ENCODE data around the gene LYRM2.

The LYRM2 gene

DNA sequence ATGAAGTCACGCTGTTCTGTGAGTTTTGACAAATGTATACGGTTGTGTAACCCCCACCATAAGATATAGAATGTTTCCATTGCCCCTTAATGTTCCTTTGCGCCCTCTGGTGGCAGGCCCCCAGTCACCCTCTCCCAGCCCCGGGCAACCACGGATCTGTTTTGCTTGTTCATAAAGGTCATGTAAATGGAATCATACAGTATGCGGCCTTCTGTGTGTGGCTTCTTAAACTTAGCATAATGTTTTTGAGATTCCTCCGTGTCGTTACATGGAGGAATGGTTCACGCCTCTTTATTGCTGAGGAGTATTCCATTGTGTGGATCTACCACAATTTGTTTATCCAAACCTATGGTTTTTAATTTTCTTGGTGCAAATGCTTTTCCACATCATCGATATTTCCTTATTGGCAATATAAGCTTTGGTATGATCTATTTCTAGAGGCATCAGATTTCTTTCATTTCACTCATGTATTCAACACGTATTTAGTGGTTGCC, 28.4 kb downstream of the LYRM2 start:
- no peaks in the 10 kb centered on the region for H3K4me1 ChIP-seq (ENCODE audit: insufficient read depth, insufficient read length)
- peak; percentile 15 for DNase-seq (ENCODE audit: low read depth, low spot score)
- TF ChIP-seq SUZ12 (IDR thresholded peaks at IDR 0.05; ENCODE audit: extremely low read depth, insufficient read depth, insufficient read length) (no peak), YY1 (IDR thresholded peaks at IDR 0.05; ENCODE audit: insufficient read depth, insufficient read length) (no peak), ZNF274 (IDR thresholded peaks at IDR 0.05; ENCODE audit: low read depth, low read length) (no peak)

DNA sequence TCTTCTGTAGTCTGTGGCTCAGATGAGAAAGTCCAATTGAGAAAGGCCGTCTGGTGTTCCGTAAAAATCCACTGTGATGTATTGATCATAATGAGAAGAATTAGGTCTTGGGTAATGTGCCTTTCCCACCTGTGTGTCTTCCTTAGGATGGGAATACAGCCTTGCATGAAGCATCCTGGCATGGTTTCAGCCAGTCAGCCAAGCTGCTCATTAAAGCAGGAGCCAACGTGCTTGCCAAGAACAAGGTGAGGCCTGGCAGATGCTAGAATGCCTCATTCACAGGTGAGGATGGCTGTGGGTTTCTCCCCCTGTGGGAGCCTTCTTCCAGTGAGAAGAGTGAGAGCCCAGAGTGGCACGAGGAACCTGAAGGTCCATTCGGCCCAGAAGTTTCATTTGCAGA, 32.7 kb downstream of the LYRM2 start:
- Histone ChIP-seq H3K4me1 (ENCODE audit: insufficient read depth, insufficient read length) (no peaks in the 10 kb centered on the region), H3K27me3 (ENCODE audit: insufficient read depth, insufficient read length) (no peaks in the 10 kb centered on the region), H3K4me3 (ENCODE audit: insufficient read length, low read depth) (no peak overlapping the region), H3K9me3 (ENCODE audit: insufficient read depth, low read length) (no peaks in the 10 kb centered on the region), H3K36me3 (ENCODE audit: insufficient read depth, insufficient read length, low read length) (peaks cover 4% of the 10 kb centered on the region), H3K9ac (ENCODE audit: insufficient read length, low read depth) (no peak overlapping the region)
- DNase-seq (ENCODE audit: low read depth, low spot score) = no peak
- TF ChIP-seq ZNF274 (IDR thresholded peaks at IDR 0.05; ENCODE audit: low read depth, low read length) (no peak), YY1 (IDR thresholded peaks at IDR 0.05; ENCODE audit: insufficient read depth, insufficient read length) (no peak), SUZ12 (IDR thresholded peaks at IDR 0.05; ENCODE audit: extremely low read depth, insufficient read depth, insufficient read length) (no peak)

More for the DNA sequence above, 28.4 kb downstream of the LYRM2 start:
- Histone ChIP-seq H3K36me3 (ENCODE audit: insufficient read depth, insufficient read length, low read length) (peaks cover 4% of the 10 kb centered on the region), H3K4me3 (ENCODE audit: insufficient read length, low read depth) (no peak overlapping the region), H3K9me3 (ENCODE audit: insufficient read depth, low read length) (no peaks in the 10 kb centered on the region), H3K27me3 (ENCODE audit: insufficient read depth, insufficient read length) (no peaks in the 10 kb centered on the region), H3K9ac (ENCODE audit: insufficient read length, low read depth) (no peak overlapping the region)

GRCh38 chr6:89604653-89605052, 33.9 kb downstream of the LYRM2 start:
- Histone ChIP-seq H3K4me1 (ENCODE audit: insufficient read depth, insufficient read length) (no peaks in the 10 kb centered on the region), H3K9me3 (ENCODE audit: insufficient read depth, low read length) (no peaks in the 10 kb centered on the region), H3K27me3 (ENCODE audit: insufficient read depth, insufficient read length) (no peaks in the 10 kb centered on the region), H3K9ac (ENCODE audit: insufficient read length, low read depth) (no peak overlapping the region), H3K4me3 (ENCODE audit: insufficient read length, low read depth) (no peak overlapping the region), H3K36me3 (ENCODE audit: insufficient read depth, insufficient read length, low read length) (peaks cover 4% of the 10 kb centered on the region)
- no peak for DNase-seq (ENCODE audit: low read depth, low spot score)
- TF ChIP-seq YY1 (IDR thresholded peaks at IDR 0.05; ENCODE audit: insufficient read depth, insufficient read length) (no peak), SUZ12 (IDR thresholded peaks at IDR 0.05; ENCODE audit: extremely low read depth, insufficient read depth, insufficient read length) (no peak)

DNA sequence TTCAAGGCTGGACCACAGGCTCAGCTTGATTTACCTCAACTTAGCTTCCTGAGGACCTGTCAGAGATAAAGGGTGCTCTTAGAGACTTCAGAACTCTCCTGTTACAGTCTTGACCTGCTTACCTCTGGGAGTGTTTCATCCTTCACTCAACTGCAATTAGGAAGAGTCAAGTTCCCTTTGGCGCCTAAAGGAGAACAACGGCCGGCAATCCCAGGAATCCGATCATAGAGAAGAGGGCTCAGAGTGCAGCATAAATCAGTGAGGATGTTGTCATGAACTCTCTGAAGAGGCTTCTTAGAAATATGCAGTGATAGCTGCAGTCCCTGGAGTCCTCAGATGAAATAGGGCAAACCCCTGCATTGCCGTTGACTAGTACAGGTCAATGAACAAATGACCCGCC, 36.4 kb downstream of the LYRM2 start:
- no peaks in the 10 kb centered on the region for H3K9me3 ChIP-seq (ENCODE audit: insufficient read depth, low read length)
- TF ChIP-seq ZNF274 (IDR thresholded peaks at IDR 0.05; ENCODE audit: low read depth, low read length) (no peak), SUZ12 (IDR thresholded peaks at IDR 0.05; ENCODE audit: extremely low read depth, insufficient read depth, insufficient read length) (no peak), YY1 (IDR thresholded peaks at IDR 0.05; ENCODE audit: insufficient read depth, insufficient read length) (no peak)
- no peak overlapping the region for H3K4me3 ChIP-seq (ENCODE audit: insufficient read length, low read depth)
- H3K36me3 ChIP-seq (ENCODE audit: insufficient read depth, insufficient read length, low read length) = peaks cover 4% of the 10 kb centered on the region
- no peak overlapping the region for H3K9ac ChIP-seq (ENCODE audit: insufficient read length, low read depth)
- no peaks in the 10 kb centered on the region for H3K27me3 ChIP-seq (ENCODE audit: insufficient read depth, insufficient read length)
- H3K4me1 ChIP-seq (ENCODE audit: insufficient read depth, insufficient read length) = no peaks in the 10 kb centered on the region
- no peak for DNase-seq (ENCODE audit: low read depth, low spot score)

GRCh38 chr6:89599727-89600126, 38.8 kb downstream of the LYRM2 start:
- H3K36me3 ChIP-seq (ENCODE audit: insufficient read depth, insufficient read length, low read length) = no peaks in the 10 kb centered on the region
- H3K4me1 ChIP-seq (ENCODE audit: insufficient read depth, insufficient read length) = no peaks in the 10 kb centered on the region
- H3K9ac ChIP-seq (ENCODE audit: insufficient read length, low read depth) = no peak overlapping the region
- no peaks in the 10 kb centered on the region for H3K27me3 ChIP-seq (ENCODE audit: insufficient read depth, insufficient read length)
- H3K4me3 ChIP-seq (ENCODE audit: insufficient read length, low read depth) = no peak overlapping the region
- no peaks in the 10 kb centered on the region for H3K9me3 ChIP-seq (ENCODE audit: insufficient read depth, low read length)
- no peak for DNase-seq (ENCODE audit: low read depth, low spot score)
- TF ChIP-seq ZNF274 (IDR thresholded peaks at IDR 0.05; ENCODE audit: low read depth, low read length) (no peak), SUZ12 (IDR thresholded peaks at IDR 0.05; ENCODE audit: extremely low read depth, insufficient read depth, insufficient read length) (no peak), YY1 (IDR thresholded peaks at IDR 0.05; ENCODE audit: insufficient read depth, insufficient read length) (no peak)

GRCh38 chr6:89597988-89598387, 40.6 kb downstream of the LYRM2 start:
- H3K27me3 ChIP-seq (ENCODE audit: insufficient read depth, insufficient read length) = no peaks in the 10 kb centered on the region
- TF ChIP-seq ZNF274 (IDR thresholded peaks at IDR 0.05; ENCODE audit: low read depth, low read length) (no peak), SUZ12 (IDR thresholded peaks at IDR 0.05; ENCODE audit: extremely low read depth, insufficient read depth, insufficient read length) (no peak), YY1 (IDR thresholded peaks at IDR 0.05; ENCODE audit: insufficient read depth, insufficient read length) (no peak)
- H3K4me3 ChIP-seq (ENCODE audit: insufficient read length, low read depth) = no peak overlapping the region
- no peaks in the 10 kb centered on the region for H3K9me3 ChIP-seq (ENCODE audit: insufficient read depth, low read length)
- H3K4me1 ChIP-seq (ENCODE audit: insufficient read depth, insufficient read length) = no peaks in the 10 kb centered on the region
- H3K9ac ChIP-seq (ENCODE audit: insufficient read length, low read depth) = no peak overlapping the region
- no peak for DNase-seq (ENCODE audit: low read depth, low spot score)
- H3K36me3 ChIP-seq (ENCODE audit: insufficient read depth, insufficient read length, low read length) = no peaks in the 10 kb centered on the region

DNA sequence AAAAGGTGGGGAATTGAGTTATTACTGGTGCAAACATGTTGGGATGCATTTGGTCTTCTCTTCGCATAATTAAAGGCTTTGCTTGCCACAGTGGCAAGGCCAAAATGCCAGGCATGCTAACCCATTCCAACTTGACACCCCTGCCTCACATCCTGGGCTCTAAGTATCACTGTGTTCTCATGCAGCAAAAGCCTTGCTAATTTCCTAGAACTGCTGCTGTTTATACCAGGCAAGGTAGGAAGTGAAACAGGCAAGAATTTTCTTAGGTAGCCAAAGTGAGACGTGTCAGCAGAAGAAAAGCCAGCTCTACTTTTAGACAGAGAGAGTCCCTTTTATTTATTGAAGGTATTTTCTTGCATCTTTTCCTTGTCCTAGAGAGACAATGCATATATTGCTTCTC, 41.2 kb downstream of the LYRM2 start:
- H3K4me3 ChIP-seq (ENCODE audit: insufficient read length, low read depth) = no peak overlapping the region
- TF ChIP-seq SUZ12 (IDR thresholded peaks at IDR 0.05; ENCODE audit: extremely low read depth, insufficient read depth, insufficient read length) = no peak
- TF ChIP-seq YY1 (IDR thresholded peaks at IDR 0.05; ENCODE audit: insufficient read depth, insufficient read length) = no peak
- no peak for TF ChIP-seq ZNF274 (IDR thresholded peaks at IDR 0.05; ENCODE audit: low read depth, low read length)
- no peaks in the 10 kb centered on the region for H3K4me1 ChIP-seq (ENCODE audit: insufficient read depth, insufficient read length)
- DNase-seq (ENCODE audit: low read depth, low spot score) = no peak
- H3K9me3 ChIP-seq (ENCODE audit: insufficient read depth, low read length) = no peaks in the 10 kb centered on the region
- no peaks in the 10 kb centered on the region for H3K36me3 ChIP-seq (ENCODE audit: insufficient read depth, insufficient read length, low read length)
- no peaks in the 10 kb centered on the region for H3K27me3 ChIP-seq (ENCODE audit: insufficient read depth, insufficient read length)
- no peak overlapping the region for H3K9ac ChIP-seq (ENCODE audit: insufficient read length, low read depth)
